SK-N-SH treated with all-trans-retinoic acid at 6 μM for 48 hours (cell line): ENCODE data around the gene DPH3.

Experiments used
- ESRRG ChIP-seq: fragments of 250-450 bp; sonication (Bioruptor Pico); IDR thresholded peaks from 2 replicates; pipeline ENCODE4 v1.6.1; 2021; ENCODE audit warnings: mild to moderate bottlenecking
- GLIS3 ChIP-seq: fragments of 250-450 bp; sonication (Bioruptor Pico); IDR thresholded peaks from 2 replicates; pipeline ENCODE4 v1.5.0; 2020; ENCODE audit warnings: mild to moderate bottlenecking, moderate library complexity
- OSR1 ChIP-seq: fragments of 250-450 bp; sonication (Bioruptor Pico); IDR thresholded peaks from 2 replicates; pipeline ENCODE4 v1.8.0; 2022; ENCODE audit warnings: moderate library complexity, mild to moderate bottlenecking, inconsistent platforms
- PPARA ChIP-seq: fragments of 250-450 bp; sonication (Bioruptor Pico); IDR thresholded peaks from 2 replicates; pipeline ENCODE4 v1.5.0; 2020; ENCODE audit warnings: mild to moderate bottlenecking, borderline replicate concordance
- TOX ChIP-seq: fragments of 250-450 bp; sonication (Bioruptor Pico); IDR thresholded peaks from 2 replicates; pipeline ENCODE4 v1.8.0; 2021; ENCODE audit warnings: mild to moderate bottlenecking, moderate library complexity, borderline replicate concordance
- ZC3H10 ChIP-seq: fragments of 250-450 bp; sonication (Bioruptor Pico); IDR thresholded peaks from 2 replicates; pipeline ENCODE4 v1.5.1; 2021; ENCODE audit warnings: mild to moderate bottlenecking, moderate library complexity
- ZNF565 ChIP-seq: fragments of 450-650 bp; formaldehyde crosslinking; conservative IDR thresholded peaks from 2 replicates; pipeline ENCODE4 v1.5.0; 2020; ENCODE audit warnings: low read depth, mild to moderate bottlenecking, moderate library complexity
- TF ChIP-seq, protein P1 (sequence below): fragments of 250-450 bp; sonication (Bioruptor Pico); IDR thresholded peaks from 2 replicates; pipeline ENCODE4 v1.8.0; 2020; ENCODE audit warnings: mild to moderate bottlenecking, moderate library complexity, borderline replicate concordance
- TF ChIP-seq, protein P2 (sequence below): fragments of 250-450 bp; sonication (Bioruptor Pico); IDR thresholded peaks from 2 replicates; pipeline ENCODE4 v1.5.1; 2021; ENCODE audit warnings: mild to moderate bottlenecking, moderate library complexity
- TF ChIP-seq, protein P3 (sequence below): fragments of 250-450 bp; sonication (Bioruptor Pico); IDR thresholded peaks from 2 replicates; pipeline ENCODE4 v1.5.0; 2020; ENCODE audit warnings: mild to moderate bottlenecking, moderate library complexity

DNA sequence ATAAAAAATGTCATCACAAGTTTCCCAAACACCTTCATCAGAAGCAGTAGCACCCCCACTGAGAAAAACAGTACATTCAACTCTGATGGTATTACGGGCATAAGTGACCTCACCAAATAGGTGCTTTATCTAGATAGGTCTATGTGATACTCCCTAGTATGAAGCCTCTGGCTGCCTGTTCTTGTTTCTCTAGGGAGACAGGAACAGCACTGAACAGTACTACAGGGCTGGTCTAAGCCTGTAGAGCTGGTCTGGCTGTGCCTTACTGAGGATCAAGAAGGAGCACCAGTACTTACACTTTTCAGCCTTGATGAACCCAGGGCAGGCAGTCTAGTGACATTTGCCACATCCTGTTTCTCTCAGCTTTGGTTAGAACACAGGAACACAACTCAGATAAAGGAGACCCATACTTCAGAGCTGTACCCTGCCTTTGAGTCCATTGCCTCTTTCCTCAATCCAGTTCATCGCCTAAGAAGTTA is 36.2 kb upstream of the DPH3 start:
- no peak for TF ChIP-seq TOX
- TF ChIP-seq ZC3H10 (CRISPR knock-in tag): no peak
- TF ChIP-seq, protein P1, sequence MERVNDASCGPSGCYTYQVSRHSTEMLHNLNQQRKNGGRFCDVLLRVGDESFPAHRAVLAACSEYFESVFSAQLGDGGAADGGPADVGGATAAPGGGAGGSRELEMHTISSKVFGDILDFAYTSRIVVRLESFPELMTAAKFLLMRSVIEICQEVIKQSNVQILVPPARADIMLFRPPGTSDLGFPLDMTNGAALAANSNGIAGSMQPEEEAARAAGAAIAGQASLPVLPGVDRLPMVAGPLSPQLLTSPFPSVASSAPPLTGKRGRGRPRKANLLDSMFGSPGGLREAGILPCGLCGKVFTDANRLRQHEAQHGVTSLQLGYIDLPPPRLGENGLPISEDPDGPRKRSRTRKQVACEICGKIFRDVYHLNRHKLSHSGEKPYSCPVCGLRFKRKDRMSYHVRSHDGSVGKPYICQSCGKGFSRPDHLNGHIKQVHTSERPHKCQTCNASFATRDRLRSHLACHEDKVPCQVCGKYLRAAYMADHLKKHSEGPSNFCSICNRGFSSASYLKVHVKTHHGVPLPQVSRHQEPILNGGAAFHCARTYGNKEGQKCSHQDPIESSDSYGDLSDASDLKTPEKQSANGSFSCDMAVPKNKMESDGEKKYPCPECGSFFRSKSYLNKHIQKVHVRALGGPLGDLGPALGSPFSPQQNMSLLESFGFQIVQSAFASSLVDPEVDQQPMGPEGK (CRISPR knock-in tag): no peak
- TF ChIP-seq, protein P2, sequence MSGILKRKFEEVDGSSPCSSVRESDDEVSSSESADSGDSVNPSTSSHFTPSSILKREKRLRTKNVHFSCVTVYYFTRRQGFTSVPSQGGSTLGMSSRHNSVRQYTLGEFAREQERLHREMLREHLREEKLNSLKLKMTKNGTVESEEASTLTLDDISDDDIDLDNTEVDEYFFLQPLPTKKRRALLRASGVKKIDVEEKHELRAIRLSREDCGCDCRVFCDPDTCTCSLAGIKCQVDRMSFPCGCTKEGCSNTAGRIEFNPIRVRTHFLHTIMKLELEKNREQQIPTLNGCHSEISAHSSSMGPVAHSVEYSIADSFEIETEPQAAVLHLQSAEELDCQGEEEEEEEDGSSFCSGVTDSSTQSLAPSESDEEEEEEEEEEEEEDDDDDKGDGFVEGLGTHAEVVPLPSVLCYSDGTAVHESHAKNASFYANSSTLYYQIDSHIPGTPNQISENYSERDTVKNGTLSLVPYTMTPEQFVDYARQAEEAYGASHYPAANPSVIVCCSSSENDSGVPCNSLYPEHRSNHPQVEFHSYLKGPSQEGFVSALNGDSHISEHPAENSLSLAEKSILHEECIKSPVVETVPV (CRISPR knock-in tag): no peak
- no peak for TF ChIP-seq OSR1 (CRISPR knock-in tag)
- TF ChIP-seq, protein P3, sequence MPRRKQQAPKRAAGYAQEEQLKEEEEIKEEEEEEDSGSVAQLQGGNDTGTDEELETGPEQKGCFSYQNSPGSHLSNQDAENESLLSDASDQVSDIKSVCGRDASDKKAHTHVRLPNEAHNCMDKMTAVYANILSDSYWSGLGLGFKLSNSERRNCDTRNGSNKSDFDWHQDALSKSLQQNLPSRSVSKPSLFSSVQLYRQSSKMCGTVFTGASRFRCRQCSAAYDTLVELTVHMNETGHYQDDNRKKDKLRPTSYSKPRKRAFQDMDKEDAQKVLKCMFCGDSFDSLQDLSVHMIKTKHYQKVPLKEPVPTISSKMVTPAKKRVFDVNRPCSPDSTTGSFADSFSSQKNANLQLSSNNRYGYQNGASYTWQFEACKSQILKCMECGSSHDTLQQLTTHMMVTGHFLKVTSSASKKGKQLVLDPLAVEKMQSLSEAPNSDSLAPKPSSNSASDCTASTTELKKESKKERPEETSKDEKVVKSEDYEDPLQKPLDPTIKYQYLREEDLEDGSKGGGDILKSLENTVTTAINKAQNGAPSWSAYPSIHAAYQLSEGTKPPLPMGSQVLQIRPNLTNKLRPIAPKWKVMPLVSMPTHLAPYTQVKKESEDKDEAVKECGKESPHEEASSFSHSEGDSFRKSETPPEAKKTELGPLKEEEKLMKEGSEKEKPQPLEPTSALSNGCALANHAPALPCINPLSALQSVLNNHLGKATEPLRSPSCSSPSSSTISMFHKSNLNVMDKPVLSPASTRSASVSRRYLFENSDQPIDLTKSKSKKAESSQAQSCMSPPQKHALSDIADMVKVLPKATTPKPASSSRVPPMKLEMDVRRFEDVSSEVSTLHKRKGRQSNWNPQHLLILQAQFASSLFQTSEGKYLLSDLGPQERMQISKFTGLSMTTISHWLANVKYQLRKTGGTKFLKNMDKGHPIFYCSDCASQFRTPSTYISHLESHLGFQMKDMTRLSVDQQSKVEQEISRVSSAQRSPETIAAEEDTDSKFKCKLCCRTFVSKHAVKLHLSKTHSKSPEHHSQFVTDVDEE (CRISPR knock-in tag): no peak
- TF ChIP-seq ZNF565 (CRISPR knock-in tag): no peak
- TF ChIP-seq PPARA: no peak
- no peak for TF ChIP-seq ESRRG (CRISPR knock-in tag)
- TF ChIP-seq GLIS3: no peak
